Measurements from ENCODE around the gene IGFL2. TPM values are rescaled to one million over a fixed set of nuclear protein-coding genes. Genes with fewer than 3 reads are reported as not detected.

IGFL2 gene
- total and polyA plus RNA-seq, 2 of the 4 experiments (the other 2 are of a cell fraction) = not detected

DNA sequence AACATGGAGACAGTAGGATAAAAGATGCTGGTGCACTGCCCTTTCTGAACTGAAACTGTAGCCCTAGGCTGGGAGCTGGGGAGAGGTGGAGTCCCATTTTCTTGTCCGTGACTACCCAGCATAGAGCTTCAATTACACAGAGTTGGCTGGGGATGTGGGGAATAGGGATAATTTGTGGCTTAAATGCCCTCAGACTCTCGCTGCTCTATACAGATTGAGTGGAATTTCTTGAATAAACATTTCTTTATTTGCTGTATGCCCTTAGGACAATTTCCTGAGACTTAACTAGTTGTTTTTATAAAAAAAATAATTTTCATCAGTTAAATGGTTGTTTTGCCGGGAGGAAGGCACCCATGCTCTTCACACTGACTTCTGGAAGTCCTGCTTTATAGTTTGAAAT is 7.2 kb downstream of the IGFL2 start:
- Histone ChIP-seq H2BK120ac (ENCODE audit: low read depth, low read length) (no peak overlapping the region), H3K9ac (ENCODE audit: low read depth, low read length) (no peak overlapping the region), H4K20me1 (ENCODE audit: insufficient read depth, low read length) (no peaks in the 10 kb centered on the region), H3K14ac (replicated peaks; ENCODE audit: low read depth, low read length) (no peak overlapping the region), H2BK5ac (ENCODE audit: low read depth, low read length, poor library complexity, severe bottlenecking) (no peak overlapping the region), H3K27me3 (ENCODE audit: control insufficient read depth, insufficient read depth, low read length) (peaks cover 43% of the 10 kb centered on the region), H3K9me3 (ENCODE audit: control insufficient read depth, insufficient read depth, low read length) (no peaks in the 10 kb centered on the region), H2AFZ (replicated peaks; ENCODE audit: low read length, poor library complexity) (no peak overlapping the region), H2BK20ac (ENCODE audit: low read depth, low read length) (no peak overlapping the region), H2AK9ac (replicated peaks; ENCODE audit: low read depth, low read length, poor library complexity) (no peak overlapping the region), H3K56ac (ENCODE audit: extremely low read depth, insufficient read depth, low read length) (no peak overlapping the region), H3K4ac (ENCODE audit: low read depth, low read length) (no peak overlapping the region), H3K23ac (ENCODE audit: low read depth, low read length) (no peak overlapping the region), H4K5ac (ENCODE audit: low read depth, low read length) (no peak overlapping the region), H4K8ac (ENCODE audit: low read depth in 2 of 2, low read length in 2 of 2) (no peak overlapping the region), H3K4me2 (ENCODE audit: low read depth, low read length) (no peak overlapping the region), H3K79me1 (ENCODE audit: low read depth in 1 of 2, low read length in 2 of 2) (no peaks in the 10 kb centered on the region), H2AK5ac (ENCODE audit: low read depth, low read length) (no peak overlapping the region), H3K36me3 (ENCODE audit: control insufficient read depth, insufficient read depth, low read length) (no peaks in the 10 kb centered on the region), H3K4me3 (ENCODE audit: insufficient read depth, low read depth, low read length) (no peak overlapping the region), H3K4me1 (ENCODE audit: control insufficient read depth, insufficient read depth, low read length) (no peaks in the 10 kb centered on the region), H3K9me1 (ENCODE audit: insufficient read depth, low read length) (no peaks in the 10 kb centered on the region), H2BK15ac (ENCODE audit: low read depth, low read length) (no peak overlapping the region), H3K18ac (ENCODE audit: low read depth, low read length) (no peak overlapping the region), H4K91ac (ENCODE audit: insufficient read depth, low read depth, low read length) (no peak overlapping the region), H3K27ac (ENCODE audit: insufficient read depth, low read length) (no peak overlapping the region)
- no CpG with 5 or more reads among the region's 3 CpGs for WGBS, 2 experiments (ENCODE audit: extremely low coverage in 2 of 2, insufficient read length in 1 of 2)
- CTCF ChIA-PET = no interaction called here
- POLR2A ChIA-PET (ENCODE audit: unreplicated experiment) = no interaction called here
- DNase-seq = no peak
- in situ Hi-C loops (cut with MboI; ENCODE audit: low sequenced_read_pairs) (no loop called here), dilution Hi-C loops (cut with HindIII; ENCODE audit: low sequenced_read_pairs, unreplicated experiment) (no loop called here), intact Hi-C loops (cut with micrococcal nuclease) (no loop called here)
- no peak for ATAC-seq (ENCODE audit: low read depth)
- TF ChIP-seq RAD21 (IDR thresholded peaks at IDR 0.05; ENCODE audit: low read length) (no peak), POLR2A (IDR thresholded peaks at IDR 0.05; ENCODE audit: low read depth, low read length) (no peak), NFE2L2 (IDR thresholded peaks at IDR 0.05; ENCODE audit: low read depth, low read length) (no peak), MAZ (IDR thresholded peaks at IDR 0.05; ENCODE audit: borderline replicate concordance, low read depth, low read length) (no peak), RFX5 (IDR thresholded peaks at IDR 0.05; ENCODE audit: low read depth, low read length) (no peak), BHLHE40 (IDR thresholded peaks at IDR 0.05; ENCODE audit: low read depth, low read length) (no peak), MXI1 (IDR thresholded peaks at IDR 0.05; ENCODE audit: borderline replicate concordance, low read depth, low read length) (no peak), FOS (IDR thresholded peaks at IDR 0.05; ENCODE audit: low read depth, low read length) (no peak), ELK1 (IDR thresholded peaks at IDR 0.05; ENCODE audit: borderline replicate concordance, low read depth, low read length) (no peak), CEBPB (IDR thresholded peaks at IDR 0.05; ENCODE audit: low read depth, low read length) (no peak), CHD1 (IDR thresholded peaks at IDR 0.05; ENCODE audit: low read depth, low read length) (no peak), MAFK (IDR thresholded peaks at IDR 0.05; ENCODE audit: low read depth, low read length) (no peak), RCOR1 (IDR thresholded peaks at IDR 0.05; ENCODE audit: insufficient replicate concordance, low read length) (no peak), SMC3 (IDR thresholded peaks at IDR 0.05; ENCODE audit: low read depth, low read length) (no peak)
- TF ChIP-seq, protein P1, sequence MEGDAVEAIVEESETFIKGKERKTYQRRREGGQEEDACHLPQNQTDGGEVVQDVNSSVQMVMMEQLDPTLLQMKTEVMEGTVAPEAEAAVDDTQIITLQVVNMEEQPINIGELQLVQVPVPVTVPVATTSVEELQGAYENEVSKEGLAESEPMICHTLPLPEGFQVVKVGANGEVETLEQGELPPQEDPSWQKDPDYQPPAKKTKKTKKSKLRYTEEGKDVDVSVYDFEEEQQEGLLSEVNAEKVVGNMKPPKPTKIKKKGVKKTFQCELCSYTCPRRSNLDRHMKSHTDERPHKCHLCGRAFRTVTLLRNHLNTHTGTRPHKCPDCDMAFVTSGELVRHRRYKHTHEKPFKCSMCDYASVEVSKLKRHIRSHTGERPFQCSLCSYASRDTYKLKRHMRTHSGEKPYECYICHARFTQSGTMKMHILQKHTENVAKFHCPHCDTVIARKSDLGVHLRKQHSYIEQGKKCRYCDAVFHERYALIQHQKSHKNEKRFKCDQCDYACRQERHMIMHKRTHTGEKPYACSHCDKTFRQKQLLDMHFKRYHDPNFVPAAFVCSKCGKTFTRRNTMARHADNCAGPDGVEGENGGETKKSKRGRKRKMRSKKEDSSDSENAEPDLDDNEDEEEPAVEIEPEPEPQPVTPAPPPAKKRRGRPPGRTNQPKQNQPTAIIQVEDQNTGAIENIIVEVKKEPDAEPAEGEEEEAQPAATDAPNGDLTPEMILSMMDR (conservative IDR thresholded peaks at IDR 0.05; ENCODE audit: low read depth, low read length) = no peak
- TF ChIP-seq, protein P2, sequence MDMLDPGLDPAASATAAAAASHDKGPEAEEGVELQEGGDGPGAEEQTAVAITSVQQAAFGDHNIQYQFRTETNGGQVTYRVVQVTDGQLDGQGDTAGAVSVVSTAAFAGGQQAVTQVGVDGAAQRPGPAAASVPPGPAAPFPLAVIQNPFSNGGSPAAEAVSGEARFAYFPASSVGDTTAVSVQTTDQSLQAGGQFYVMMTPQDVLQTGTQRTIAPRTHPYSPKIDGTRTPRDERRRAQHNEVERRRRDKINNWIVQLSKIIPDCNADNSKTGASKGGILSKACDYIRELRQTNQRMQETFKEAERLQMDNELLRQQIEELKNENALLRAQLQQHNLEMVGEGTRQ (IDR thresholded peaks at IDR 0.05; ENCODE audit: low read depth, low read length) = no peak
- no TSS peak for BruUV-seq (replicated peaks)

All from IMR-90 (cell line).